Stimulated activated CD4-positive, alpha-beta T cell treated with anti-CD3 and anti-CD28 coated beads, Interleukin-1b, Interleukin-23, amount 100 ng/mL, for 48 hours (primary cell): ENCODE results near the gene HRH3.

ENCODE experiments used
- DNase-seq: peaks from one replicate; pipeline ENCODE4 v3.0.0-alpha.2; 2020

HRH3 gene

DNA sequence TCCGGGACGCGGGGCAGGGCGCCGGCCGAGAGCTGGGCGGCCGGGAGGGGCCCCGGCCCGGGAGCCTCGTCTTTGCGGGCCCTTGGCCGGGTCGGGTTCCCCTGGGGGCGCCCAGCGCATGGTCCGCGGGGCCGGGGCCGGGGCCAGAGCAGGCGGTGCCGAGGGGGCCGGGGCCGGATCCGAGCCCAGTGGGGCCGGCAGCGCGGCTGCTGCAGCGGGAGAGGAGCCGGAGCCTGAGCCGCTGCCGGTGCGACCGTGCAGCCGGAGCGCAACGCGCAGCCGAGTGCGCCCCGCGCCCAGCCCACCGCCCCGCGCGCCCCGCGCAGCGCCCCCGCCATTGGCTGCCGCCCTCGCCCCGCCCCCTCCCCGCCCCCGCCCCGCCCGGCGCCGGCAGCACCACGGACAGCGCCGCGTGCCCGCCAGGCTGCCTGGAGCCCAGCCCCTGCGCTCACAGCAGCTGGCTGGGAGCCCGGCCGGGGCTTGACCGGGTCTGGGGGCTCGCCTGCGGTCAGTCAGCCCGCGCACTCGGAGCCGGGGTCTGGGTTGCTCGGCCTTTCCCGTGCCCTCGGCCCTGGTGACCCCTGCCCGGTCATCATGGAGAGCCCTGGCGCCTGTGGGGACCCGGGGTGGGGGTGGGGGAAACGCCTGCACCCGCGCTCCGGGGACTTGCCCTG is at the start of gene HRH3:
Gene HRH3 (minus strand): TSS at position 287 of the 674 bp plus-strand sequence. CDS start 308 bp downstream, outside the sequence.
- no peak for DNase-seq

DNA sequence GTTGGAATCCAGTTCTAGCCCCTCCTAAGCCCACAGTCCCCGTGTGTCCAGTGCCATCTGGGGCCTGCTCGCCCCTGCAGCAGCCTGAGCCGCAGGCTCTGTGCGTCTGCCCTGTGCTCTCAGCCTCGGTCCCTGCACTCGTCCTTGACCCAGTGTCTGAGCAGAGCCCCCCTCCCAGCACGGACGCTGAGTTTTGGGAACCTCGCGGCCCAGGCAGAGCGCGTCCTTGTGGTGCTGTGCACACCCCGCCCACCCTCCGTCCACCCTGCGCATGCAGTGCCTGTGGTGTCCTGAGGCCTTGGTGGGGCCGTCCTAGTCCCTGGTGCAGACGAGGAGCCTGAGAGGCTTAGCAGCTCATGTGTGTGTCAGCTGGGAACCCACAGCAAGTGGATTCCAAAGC is 49.8 kb upstream of the HRH3 start:
- DNase-seq: no peak

DNA sequence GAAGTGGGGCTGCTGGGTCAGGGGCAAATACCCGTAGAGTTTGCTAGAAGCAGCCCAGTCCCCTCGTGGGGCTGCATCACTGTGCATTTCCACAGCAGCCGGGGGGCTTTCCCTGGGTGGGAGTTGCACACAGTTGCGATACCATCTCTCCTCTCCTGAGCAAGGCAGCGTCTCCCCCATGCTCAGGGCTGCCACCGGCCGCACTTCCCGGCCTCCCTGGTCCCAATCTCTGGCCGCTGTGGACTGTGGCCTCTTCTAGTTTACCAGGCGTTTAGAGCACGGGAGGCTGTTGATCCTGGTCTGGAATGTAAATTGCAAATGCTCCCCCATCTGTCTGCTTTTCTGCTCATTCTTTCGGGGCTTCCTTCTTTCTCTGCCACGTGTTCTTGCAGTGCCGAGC is 49.3 kb upstream of the HRH3 start:
- DNase-seq: no peak

DNA sequence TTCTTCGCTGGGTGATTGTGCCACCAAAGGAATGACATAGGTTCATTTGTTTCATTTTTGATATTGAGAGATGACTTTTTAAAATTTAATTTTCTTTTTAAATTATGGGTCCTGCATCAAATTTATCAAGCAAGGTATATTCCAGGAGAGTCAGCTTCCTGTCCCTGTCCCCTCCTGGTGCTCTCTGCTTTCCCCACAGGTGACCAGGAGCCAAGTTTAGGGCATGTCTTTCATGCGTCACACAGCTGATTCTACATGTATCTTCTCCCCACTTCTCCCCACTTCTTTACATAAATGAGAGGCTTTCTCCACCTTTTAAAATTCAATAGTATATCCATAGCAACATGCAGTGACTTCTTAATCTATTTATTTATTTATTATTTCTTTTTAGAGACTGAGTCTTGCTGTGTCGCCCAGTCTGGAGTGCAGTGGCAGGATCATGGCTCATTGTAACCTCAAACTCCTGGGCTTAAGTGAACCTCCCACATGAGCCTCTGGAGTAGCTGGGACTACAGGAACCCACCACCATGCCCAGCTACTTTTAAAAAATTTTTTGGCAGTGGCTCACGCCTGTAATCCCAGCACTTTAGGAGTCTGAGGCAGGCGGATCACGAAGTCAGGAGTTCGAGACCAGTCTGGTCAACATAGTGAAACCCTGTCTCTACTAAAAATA is 48.3 kb upstream of the HRH3 start:
- DNase-seq: no peak

- DNase-seq: no peak
These were observed 47.5 kb upstream of the HRH3 start for GRCh38 chr20:62267543-62267942.

- DNase-seq: no peak
These were observed 46.8 kb upstream of the HRH3 start for GRCh38 chr20:62266851-62267250.

GRCh38 chr20:62266340-62266739 is 46.3 kb upstream of the HRH3 start:
- DNase-seq: peak; percentile 10

DNA sequence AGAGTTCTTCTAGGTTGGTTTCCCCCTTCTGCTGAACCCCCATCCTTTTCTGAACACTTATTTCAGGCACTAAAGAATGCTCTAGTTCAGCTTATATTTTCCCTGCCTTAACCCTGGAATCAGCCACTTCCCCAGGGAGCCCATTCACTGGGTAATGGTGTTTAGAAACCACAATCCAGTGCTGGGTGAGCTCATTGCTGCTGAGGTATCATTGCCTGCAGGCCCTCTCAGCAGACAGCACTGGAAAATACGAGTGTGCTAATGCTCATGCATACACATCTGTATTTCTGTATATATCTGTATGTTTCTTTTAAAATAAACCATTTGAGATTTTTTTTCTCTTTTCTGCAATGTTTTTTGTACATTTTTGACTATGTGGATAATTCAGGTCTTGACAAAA is 45.3 kb upstream of the HRH3 start:
- no peak for DNase-seq

GRCh38 chr20:62263396-62263795 is 43.3 kb upstream of the HRH3 start:
- no peak for DNase-seq

GRCh38 chr20:62262064-62262463 is 42.0 kb upstream of the HRH3 start:
- no peak for DNase-seq

- DNase-seq: no peak
These were observed 39.2 kb upstream of the HRH3 start for GRCh38 chr20:62259294-62259565.

GRCh38 chr20:62258499-62259293 is 38.6 kb upstream of the HRH3 start:
- DNase-seq: no peak

- no peak for DNase-seq
These were observed 35.9 kb upstream of the HRH3 start for GRCh38 chr20:62255976-62256375.

GRCh38 chr20:62254021-62254724 is 34.1 kb upstream of the HRH3 start:
- no peak for DNase-seq

DNA sequence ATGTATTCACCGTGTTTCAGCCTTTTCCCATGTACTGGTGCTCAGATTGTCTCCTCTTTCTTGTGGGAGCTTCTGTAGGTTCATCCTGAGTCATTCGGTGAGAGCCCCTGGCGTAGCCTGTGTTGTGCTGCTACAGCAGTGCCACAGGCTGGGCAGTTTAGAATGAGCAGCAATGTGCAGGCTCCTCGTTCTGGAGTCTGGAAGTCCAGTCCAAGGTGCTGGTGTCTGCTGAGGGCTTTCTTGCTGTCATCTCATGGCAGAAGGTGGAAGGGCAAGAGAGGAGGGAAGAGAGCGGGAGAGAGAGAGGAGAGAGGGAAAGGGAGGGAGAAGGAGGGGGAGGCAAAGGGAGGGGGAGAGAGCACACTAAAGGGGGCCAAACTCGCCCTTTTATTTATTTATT is 33.3 kb upstream of the HRH3 start:
- DNase-seq: no peak

- DNase-seq: no peak
These were observed 32.4 kb upstream of the HRH3 start for GRCh38 chr20:62252342-62252966.

- no peak for DNase-seq
These were observed 28.9 kb upstream of the HRH3 start for GRCh38 chr20:62248890-62249560.

- DNase-seq: no peak
These were observed 27.0 kb upstream of the HRH3 start for GRCh38 chr20:62246872-62247652.

DNA sequence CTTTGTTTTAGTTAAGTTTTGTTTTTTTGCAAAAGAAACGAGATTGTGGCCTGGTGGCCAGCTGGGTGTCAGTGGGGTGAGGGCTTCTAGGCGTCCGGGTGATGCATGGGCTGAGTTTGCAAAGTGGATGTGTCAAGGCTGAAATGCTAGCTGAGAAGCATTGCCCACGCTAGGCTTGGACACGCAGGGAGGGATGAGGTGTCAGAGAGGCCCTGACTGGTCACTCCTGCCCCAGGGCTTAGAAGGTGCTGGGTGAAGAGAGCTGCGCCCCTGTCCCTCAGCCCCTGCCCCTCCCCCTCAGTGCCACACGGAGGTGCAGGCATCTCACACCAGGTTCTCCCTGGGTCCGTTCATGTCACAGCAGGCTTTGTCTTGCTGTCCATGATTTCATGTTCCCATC is 26.4 kb upstream of the HRH3 start:
- no peak for DNase-seq

DNA sequence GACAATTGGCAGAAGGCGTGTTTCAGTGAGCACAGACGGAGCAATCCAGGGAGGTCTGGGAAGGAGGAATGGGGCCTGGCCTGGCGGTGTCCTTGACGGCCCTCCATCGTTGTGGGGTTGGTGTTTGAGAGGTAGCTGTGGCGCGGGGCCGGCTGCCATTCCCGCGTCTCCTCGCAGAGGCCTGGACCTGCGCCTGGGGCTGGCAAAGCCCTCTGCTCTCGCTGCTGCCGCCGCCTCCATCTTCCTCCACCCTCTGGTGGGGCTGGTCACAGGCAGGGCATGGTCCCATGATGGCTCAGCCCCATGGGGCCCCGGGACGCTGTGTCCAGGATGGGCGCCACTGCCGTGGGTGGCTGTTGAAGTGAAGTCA is 25.8 kb upstream of the HRH3 start:
- DNase-seq: no peak

GRCh38 chr20:62244644-62245108 is 24.6 kb upstream of the HRH3 start:
- no peak for DNase-seq
